CMK (cell line): ENCODE results near the gene BORCS5.
A peak's percentile ranks its signal among the peaks of the same experiment; 100 is the strongest.
"Not testable (repeated sequence)": the region's sequence is repeated elsewhere in the genome, so short reads cannot be mapped to it uniquely, and the experiment has no call there.

Source experiments
- DNase-seq: peaks from one replicate; pipeline ENCODE4 v3.0.0-alpha.2; 2010; ENCODE audit warnings: low read depth

Gene BORCS5

GRCh38 chr12:12356896-12357718 is at the start of gene BORCS5:
TSS of gene BORCS5 (plus strand) at chr12:12357078. CDS start at chr12:12357452, 374 bp downstream.
- DNase-seq, result peak; percentile 93

- not testable (repeated sequence) for DNase-seq
Observed at GRCh38 chr12:12310695-12311094, 46.2 kb upstream of the BORCS5 start.

- no peak for DNase-seq
Observed at GRCh38 chr12:12315838-12316237, 41.0 kb upstream of the BORCS5 start.

DNA sequence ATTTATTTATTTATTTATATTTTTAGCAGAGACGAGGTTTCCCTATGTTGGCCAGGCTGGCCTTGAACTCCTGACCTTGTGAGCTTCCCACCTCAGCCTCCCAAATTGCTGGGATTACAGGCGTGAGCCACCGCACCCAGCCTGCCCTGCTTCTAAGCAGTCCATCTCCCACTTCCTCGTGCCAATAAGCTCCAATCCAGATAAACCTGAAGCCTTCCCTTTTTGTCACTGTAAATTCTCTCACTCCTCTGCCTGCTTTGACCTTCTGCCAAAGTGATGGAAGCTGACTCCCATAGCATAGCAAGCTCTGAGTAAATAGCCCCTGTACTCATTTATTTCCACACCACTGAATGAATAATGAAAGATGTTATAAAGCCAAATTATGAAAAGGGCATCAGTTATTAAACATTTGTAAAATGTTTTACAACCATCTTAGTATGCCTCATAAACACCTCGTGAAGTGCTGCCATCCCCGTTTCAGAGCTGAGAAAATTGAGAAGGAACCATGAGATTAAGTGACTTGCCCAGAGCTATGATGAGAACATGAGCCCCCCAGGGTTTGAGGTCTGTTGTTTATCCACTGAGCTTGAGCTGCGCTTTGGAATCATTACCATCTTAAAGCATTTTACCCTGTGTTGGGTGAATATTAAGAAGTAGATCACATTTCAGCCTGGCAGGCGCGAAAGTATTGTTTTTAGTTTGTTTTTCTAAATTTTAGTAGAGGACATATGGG is 37.3 kb upstream of the BORCS5 start:
- DNase-seq, result no peak

DNA sequence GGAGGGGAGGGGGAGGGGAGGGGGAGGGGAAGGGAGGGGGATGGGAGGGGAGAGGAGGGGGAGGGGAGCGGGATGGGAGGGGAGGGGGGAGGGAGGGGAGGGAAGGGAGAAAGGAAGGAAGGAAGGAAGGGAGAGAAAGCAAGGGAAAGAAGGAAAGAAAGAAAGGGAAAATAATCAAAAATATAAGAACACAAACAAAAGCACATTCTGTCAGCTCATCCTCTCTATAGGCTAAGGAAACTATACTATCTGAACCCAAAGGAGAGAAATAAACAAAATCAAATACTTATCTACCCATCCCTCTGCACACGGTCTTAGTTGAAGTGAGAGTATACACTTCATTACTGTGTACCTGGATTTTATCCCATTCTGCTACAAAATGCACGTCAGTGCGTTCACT is 33.8 kb upstream of the BORCS5 start:
- no peak for DNase-seq

DNA sequence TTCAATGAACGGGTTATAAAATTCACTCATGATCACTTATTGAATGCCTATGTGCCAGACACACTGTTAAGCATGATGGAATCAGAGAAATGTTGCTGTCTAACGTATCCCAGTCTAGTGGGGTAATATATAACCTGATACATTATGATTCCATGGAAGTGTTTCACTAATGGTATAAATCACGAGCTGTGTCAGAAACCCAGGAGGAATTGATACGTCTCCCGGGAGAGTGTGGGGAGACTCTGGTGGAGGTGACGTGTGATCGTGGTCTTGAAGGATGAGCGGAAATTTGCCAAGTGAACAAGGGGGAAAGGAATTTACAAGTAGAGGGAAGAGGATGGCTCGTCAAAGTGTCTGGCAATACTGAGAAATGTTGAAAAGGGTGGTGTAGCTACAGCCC is 33.3 kb upstream of the BORCS5 start:
- no peak for DNase-seq

GRCh38 chr12:12326262-12326661 is 30.6 kb upstream of the BORCS5 start:
- no peak for DNase-seq

GRCh38 chr12:12327802-12328201 is 29.1 kb upstream of the BORCS5 start:
- DNase-seq, result peak; percentile 58

DNA sequence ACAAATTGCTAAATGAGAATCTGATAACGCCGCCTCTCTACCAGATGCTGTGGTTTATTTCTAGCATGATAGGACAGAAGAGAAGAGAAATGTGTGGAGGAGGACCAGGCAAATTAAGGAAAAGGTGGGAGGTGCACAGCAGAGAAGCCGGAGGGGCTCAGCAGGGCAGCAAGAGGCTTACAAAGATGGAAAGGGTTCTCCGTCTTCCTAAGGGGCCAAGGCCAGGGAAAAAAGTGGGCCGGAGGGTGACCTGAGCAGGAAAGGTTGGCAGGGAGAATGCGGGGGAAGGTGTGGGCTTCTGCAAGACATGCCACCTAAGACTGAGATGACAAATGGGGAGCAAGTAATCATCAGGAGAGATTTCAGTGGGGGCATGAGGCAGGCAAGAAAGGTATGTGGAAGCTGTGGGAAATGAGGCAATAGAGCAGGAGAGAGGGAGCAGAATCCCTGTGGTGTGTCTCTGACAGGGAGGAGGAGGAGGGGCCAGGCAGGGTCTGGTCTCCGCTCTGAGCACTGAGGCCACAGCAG is 25.6 kb upstream of the BORCS5 start:
- no peak for DNase-seq

GRCh38 chr12:12331896-12332295 is 25.0 kb upstream of the BORCS5 start:
- DNase-seq, result no peak

DNA sequence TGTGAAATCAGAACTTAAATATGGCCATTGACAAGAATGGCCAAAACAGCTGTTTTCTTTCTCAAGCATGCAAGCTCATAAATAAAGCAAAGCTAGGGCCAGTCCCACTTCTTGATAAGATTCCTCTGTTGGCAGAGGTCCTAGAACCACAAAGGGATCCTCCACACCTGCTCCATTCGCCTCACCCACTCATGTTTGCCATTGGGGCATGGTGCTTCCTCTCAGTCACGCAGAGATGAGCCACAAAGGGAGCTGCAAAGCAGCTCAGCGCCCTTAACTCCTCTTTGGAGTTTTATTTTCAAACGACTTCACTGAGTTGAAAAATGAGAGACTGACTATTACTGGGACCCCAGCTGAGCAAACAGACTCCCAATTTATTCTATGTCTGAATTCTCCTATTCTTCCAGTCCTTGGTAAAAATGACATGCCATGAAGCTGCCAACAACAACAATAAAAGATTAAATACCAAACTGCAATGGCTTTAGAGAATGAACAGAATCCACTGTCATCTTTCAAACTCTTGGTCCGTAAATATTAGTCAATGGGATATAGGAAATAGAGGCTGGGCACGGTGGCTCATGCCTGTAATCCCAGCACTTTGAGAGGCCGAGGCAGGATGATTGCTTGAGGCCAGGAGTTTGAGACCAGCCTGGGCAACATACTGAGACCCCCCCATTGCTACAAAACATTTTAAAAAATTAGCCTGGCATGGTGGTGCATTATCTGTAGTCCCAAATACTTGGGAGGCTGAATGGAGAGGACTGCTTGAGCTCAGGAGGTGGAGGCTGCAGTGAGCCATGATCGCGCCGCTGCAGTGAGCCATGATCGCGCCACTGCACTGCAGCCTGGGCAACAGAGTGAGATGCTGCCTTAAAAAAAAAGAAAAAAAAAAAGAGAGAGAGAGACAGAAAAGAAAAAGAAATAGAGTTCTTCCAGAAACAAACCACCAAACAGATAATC is 23.2 kb upstream of the BORCS5 start:
- no peak for DNase-seq

GRCh38 chr12:12334367-12335040 is 22.4 kb upstream of the BORCS5 start:
- no peak for DNase-seq

- DNase-seq, result no peak
Observed at GRCh38 chr12:12336049-12336411, 20.8 kb upstream of the BORCS5 start.

DNA sequence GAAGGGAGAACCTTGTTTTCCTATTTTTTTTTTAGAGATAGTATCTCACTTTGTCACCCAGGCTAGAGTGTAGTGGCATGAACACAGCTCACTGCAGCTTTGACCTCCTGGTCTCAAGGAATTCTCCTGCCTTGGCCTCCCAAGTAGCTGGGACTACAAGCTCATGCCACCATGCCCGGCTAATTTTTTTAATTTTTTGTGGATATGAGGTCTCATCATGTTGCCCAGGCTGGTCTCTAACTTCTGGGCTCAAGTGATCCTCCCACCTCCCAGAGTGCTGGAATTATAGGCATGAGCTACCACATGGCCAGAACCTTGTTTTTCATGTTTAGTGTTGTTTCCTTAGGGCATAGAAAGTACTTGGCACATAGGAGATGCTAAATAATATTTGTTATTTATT is 20.4 kb upstream of the BORCS5 start:
- DNase-seq, result no peak

GRCh38 chr12:12338527-12339168 is 18.2 kb upstream of the BORCS5 start:
- no peak for DNase-seq

DNA sequence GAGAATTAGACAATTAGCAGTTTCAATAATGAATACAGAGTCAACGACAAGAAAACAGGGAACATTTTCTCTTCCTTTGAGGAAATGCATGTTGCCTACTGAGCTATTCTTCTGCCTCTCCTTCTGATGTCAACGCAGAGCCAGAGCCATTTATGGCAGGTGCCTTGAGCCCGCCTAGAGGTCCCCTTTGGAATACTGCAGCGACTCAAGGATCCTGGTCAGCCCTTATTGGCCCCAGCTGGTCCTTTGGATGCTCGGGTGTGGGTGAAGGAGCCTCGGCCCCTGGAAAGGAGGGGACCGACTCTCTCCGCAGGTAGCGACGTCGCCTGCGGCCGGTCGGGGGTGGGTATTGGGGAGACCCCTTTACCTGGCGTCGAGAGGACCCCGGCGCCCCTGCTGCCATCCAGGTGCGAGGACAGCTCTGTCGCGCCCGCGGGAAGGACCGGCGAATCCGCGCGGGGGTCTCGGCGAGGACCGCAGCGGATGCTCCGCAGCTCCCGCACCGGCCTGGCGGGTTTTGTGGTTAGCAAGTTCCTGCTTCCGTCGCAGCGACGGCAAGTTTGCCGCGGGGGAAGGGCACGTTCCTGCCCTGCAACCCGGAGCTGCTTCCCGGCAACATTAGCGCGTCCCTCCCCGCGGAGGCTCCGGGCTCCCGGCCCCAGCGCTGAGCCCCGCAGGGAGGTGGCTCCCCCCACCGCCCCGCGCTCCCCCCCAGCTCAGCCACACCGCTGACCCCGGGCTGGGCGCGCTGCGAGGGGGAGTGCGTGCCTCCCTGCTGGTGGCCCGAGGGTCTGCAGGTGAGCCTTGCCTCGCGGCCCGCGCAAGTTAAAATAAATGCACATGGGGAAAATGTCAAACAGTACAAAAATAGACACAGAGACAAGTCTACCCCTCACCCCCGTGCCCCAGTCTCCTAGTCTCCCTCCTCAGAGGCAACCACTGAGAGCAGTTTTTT is 6.9 kb upstream of the BORCS5 start, which contains the start of gene MANSC1:
TSS of gene MANSC1 (minus strand) at position 532 of the 955 bp plus-strand sequence. CDS start 6,928 bp downstream, outside the sequence.
- peak; percentile 52 for DNase-seq

GRCh38 chr12:12350868-12351463 is 5.9 kb upstream of the BORCS5 start:
- no peak for DNase-seq

GRCh38 chr12:12351468-12352185 is 5.3 kb upstream of the BORCS5 start:
- DNase-seq, result not testable (repeated sequence)
